Breast epithelium (tissue), 3 donors: ENCODE measurements around the gene CAV1.

Experiments used
- CTCF ChIP-seq, 3 donors: fragments of 450-650 bp; IDR thresholded peaks; one replicate each; pipeline ENCODE4 v1.5.1; 2016 to 2017; ENCODE audit warnings: antibody characterized with exemption in 3 of 3, mild to moderate bottlenecking in 3 of 3, moderate library complexity in 3 of 3
- POLR2A ChIP-seq: fragments of 450-650 bp; IDR thresholded peaks from one replicate; pipeline ENCODE4 v1.6.1; 2016; ENCODE audit warnings: antibody characterized with exemption, mild to moderate bottlenecking, moderate library complexity
- POLR2AphosphoS5 ChIP-seq, 3 donors: sonication (generic); formaldehyde crosslinking; IDR thresholded peaks; one replicate each; pipeline ENCODE4 v1.6.1; 2017; ENCODE audit warnings: antibody characterized with exemption in 3 of 3

DNA sequence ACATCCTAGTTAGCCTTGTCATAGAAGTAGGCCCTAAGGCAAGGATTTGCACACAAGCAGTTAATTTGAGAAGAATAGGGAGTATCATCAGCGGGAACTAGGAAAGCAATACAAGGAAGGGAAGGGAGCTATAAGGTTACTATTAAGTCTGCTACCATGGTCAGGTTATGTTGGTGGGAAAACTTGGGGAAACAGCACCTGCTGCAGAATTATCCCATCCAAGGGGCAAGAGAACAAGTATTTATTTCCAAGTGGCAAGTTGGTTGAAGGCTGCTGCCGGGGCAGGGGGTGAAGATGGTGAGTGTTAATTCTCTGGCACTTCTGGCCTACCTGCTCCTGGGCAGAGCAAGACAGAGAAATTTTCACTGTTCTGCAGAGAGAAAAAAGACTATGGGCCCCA is 55.0 kb downstream of the CAV1 start:
- TF ChIP-seq POLR2AphosphoS5 (IDR thresholded peaks at IDR 0.05): no peak
- no peak for TF ChIP-seq POLR2A
- TF ChIP-seq CTCF (IDR thresholded peaks at IDR 0.05): no peak
